SK-N-MC (cell line): ENCODE data around the gene PER3.

Experiments used
- EZH2 ChIP-seq: fragments of 200-600 bp; sonication (generic); IDR thresholded peaks from one replicate; pipeline ENCODE4 v1.6.1; 2017; ENCODE audit warnings: antibody characterized with exemption
- FOXP2 ChIP-seq: optimal IDR thresholded peaks from 2 replicates; pipeline ENCODE3; 2011; ENCODE audit warnings: mild to moderate bottlenecking, moderate library complexity; ENCODE audit not compliant: insufficient read depth; ENCODE audit errors: extremely low read length, control extremely low read depth
- POLR2AphosphoS5 ChIP-seq: IDR thresholded peaks from 2 replicates; pipeline ENCODE4 v1.6.1; 2012; ENCODE audit warnings: mild to moderate bottlenecking, low read depth, low read length, borderline replicate concordance

DNA sequence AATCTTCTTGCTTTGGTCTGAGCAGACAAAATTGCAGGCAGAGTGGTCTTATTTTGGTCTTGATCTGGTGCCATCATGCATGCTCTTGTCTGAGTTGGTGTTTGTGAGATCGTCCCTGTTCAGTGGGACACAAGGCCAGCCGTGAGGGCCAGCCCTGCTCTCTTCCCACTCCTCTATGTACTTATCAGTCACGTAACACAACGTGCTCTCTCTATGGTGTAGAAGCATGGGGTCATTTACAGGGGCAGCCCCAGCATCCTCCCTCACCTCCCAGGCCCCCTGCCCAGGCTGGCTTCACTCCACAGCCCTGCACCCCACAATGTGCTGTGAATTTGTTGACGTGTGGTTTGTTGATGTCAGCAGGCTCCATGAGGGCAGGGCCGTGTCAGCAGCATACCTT, 87.0 kb downstream of the PER3 start:
- no peak for TF ChIP-seq EZH2
- no peak for TF ChIP-seq POLR2AphosphoS5
- TF ChIP-seq FOXP2, result no peak
